Erythroblast (primary cell): ENCODE data around the gene SLC22A23.

Experiments used
- GATA1 ChIP-seq: IDR thresholded peaks from 2 replicates; pipeline ENCODE4 v1.6.1; 2011; ENCODE audit warnings: low read depth, mild to moderate bottlenecking, control low read depth, low read length, moderate library complexity
- POLR2A ChIP-seq: IDR thresholded peaks from 2 replicates; pipeline ENCODE4 v1.6.1; 2011; ENCODE audit warnings: mild to moderate bottlenecking, low read length

DNA sequence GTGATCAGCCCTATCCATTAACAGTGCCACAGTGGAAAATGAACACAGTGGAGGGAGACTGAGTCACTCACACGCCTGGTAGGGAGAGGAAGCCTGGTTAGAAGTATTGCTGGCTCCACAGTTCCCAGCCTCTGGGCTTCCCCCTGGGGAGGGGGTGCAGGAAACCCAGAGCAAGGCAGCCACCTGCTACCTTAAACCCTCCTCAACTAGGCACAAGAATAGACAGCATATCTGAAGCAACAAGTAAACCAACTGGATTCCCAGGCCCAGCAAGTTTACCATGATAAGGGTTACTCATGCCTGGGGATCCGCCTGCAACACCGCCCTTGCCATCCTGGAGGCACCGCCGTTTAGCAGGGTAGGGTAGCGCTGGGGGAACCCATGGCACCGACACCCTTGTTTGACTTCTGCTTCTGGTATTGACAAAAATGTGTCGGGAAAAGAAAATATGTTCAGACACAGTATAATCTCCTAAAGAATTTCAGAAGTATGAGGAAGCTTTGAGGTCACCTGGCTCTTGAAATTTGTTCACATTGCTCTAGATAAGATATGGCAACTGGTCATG, 38.3 kb downstream of the SLC22A23 start:
- TF ChIP-seq POLR2A (peak; percentile 33), GATA1 (no peak)
